NCI-H1092 (cell line): ENCODE results near the gene NOTCH1.
"Not testable (repeated sequence)": the region's sequence is repeated elsewhere in the genome, so short reads cannot be mapped to it uniquely, and the experiment has no call there.

Experiments used
- DNase-seq: peaks from one replicate; lab custom pipeline; 2025; lab: John Stamatoyannopoulos, UW

Gene NOTCH1

DNA sequence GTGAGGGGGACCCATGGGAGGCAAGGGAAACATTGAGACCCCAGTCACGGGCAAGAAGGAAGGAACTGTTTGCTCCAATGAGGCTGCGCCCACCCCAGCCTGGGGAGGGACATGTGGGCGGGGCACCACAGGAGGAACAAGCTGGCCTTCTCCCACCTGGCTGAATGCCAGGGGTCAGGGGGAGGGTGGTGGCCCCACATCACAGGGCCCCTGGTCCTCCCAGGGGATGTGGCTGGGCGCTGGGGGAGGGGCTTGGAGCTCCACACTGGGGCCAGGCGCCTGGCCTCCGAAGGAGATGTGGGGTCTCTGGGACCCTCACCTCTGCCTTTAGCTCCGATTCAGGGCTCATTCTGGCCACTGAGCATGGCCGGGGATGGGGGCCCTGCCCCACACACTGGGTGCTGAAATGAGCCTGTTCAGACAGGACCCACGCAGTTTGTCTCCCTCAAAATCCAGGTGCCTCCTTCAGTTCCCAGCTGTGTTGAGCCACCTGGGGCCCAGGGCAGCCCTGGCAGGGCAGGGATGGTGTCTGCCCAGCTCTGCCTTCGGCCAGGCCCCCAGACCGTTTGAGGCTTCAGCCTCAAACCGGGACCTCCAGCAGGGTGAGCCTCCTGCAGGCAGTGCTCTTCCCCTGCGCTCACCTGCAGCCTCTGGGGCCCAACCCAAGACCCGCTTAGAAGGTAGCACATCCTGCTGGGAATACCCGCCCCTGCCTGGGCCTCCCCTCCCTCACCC, 33.2 kb upstream of the NOTCH1 start:
- no peak for DNase-seq

- no peak for DNase-seq
These were observed 32.7 kb upstream of the NOTCH1 start for GRCh38 chr9:136578626-136578914.

DNA sequence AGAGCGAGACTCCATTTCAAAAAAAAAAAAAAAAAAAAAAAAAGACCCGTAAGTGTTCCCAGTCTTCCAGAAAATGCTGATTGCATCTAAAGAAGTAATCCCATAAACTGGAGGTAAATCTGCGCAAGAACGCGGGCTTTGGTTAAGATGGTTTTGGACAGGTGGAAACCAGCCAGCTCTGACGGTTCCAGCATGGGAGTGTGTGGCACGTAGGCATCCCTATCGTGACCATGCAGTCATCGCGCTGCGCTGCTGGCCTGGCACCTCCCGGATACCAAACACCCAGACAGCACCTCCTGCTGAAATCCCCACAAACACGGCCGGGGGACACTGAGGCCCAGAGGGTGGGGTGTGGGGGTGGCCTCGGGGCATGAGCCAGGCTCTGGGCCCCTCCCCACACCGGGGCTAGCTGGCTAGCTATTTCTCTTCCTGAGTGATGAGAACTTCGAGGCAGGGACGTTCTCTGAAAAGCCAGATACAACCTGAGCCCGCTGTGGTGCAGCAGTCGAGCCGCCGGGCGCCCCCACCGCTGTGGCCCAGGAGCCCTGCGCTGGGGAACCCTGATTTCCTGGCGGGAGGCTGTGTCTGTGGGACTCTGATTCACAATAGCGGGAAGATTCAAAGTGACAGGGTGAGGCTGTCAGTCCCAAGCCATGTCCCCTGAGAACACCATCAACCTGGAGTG, 32.2 kb upstream of the NOTCH1 start:
- no peak for DNase-seq

DNA sequence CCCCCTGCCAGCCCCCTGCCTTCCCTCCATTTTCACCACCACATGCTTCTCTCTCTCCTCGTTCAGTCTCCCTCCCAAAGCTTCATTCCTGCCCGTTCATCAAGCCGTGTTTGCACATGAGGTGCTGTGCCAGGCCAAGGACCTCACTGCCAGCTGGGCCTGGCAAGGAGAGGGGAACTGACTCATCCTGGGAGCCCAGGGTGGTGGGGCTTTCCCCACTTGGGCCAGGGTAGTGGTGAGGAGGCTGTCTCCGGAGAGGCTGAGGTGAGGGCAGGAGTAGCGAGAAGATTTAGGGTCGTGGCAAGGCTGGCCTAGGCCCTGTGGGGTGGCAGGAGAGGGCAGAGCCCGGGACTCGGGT, 30.4 kb upstream of the NOTCH1 start:
- no peak for DNase-seq

DNA sequence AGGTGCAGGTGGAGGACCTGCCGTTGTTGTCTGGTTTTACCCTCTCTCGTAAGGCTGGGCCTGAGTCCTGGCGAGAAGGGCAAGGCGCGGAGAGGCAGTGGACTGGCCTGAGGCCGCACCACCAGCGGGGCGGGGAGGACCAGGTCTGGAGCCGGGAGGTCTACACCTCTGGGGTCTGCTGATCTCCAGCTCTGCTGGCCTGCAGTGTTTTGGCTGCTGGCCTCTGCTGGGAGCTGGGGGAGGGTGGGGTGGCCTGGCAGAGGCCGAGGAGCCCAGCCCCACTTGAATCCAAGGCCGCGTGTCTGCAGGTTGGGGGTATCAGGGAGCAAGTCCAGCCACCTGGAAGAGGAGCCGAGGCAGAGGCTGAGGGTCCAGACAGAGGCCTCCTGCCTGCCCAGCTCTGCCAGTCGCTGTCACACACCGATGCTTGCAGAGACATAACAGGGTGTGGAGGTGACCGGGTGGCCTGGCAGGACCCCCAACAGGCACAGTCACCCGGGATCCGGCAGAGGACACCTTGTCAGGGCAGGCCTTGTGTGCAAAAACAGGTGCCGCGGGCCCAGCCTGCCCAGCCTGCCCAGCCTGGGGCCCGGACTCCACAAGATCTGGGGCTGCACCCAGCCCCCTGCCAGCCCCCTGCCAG, 29.9 kb upstream of the NOTCH1 start:
- DNase-seq: no peak

GRCh38 chr9:136574606-136575005, 28.8 kb upstream of the NOTCH1 start:
- DNase-seq: not testable (repeated sequence)

DNA sequence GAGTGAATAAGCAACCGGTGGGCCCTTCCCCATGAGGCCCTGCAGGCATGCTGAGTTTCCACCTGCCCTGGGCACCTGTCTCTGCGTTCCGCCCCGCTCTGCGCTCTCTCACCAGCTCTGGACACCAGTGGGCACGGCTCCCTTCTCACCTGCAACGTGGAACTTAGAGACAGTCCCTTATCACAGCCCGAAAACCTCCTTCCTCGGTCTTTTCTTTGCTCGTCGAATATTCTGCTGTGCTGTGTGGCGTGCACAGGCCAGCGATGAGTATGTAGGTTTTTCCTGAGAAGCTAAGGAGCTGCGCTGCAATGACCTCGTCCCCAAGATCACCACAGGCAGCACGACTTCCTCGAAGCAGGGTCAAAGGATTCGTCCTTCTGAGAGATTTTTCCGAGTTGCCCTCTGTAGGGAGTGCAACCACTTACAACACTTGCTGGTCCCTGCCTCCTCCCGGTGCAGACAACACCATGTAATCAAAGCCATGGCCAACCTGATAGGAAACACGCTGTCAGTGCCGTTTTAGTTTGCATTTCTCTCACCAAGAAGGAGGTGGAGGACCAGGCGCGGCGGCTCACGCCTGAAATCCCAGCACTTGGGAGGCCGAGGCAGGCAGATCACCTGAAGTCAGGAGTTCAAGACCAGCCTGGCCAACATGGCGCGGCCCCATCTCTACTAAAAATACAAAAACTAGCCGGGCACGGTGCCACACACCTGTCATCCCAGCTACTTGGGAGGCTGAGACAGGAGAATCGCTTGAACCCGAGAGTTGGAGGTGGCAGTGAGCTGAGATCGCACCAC, 27.2 kb upstream of the NOTCH1 start:
- no peak for DNase-seq

DNA sequence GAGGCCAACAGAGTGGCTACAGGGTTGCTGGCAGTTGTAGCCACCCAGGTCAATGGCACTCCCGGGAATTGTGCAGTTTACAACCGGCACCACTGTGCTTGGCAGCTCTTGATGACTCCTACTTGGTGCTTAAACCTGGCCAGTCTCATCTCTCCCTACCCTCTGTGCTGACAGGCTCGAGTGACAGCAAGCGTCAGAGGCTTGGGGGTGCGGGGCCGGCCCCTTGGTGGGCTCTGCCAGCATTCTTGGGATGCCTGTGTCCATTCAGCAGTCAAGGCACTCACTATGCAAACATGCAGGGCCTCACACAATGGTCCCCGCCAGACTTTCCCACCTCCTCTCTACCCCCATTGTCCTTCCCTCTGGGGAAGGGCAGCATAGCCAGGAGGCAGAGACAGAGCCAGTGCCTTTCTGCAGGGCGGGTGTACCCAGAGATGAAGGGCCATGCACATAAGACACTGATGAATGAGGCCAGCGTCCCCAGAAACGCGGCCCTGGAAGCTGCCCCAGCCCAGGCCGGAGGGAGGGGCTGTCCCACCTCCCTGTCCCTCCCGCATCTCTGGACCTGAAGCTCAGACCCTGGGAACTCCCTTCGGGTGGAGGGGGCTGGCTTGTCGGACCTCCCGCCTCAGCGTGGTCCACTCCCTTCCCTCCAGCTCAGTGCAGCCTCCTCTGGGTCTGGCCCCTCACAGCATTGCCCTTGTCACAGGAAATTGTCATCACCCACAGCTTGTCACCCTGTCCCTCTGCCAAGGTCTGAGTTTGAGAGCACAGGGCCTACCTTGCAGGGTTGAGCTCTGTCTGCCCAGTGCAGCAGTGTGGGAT, 26.4 kb upstream of the NOTCH1 start:
- DNase-seq: no peak

DNA sequence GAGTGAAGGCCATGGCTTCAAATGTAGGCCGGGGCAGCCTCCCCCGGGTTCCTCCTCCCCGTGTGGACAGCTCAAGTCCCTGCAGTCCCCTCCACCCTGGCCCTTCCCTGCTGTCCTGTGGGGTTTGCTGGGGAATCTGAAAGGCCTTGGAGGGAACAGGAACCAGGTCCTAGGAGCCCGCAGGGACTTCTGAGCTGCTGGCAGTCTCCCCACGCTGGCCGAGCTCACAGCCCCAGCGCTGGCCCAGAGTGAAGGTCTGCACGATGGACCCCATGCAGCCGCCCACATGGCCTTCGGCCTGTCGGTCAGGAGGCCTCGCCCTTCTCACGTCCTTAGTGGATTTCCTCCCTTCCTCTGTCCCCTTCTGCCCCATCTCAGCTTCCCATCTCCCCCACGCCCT, 25.7 kb upstream of the NOTCH1 start:
- DNase-seq: no peak

- DNase-seq: no peak
These were observed 25.1 kb upstream of the NOTCH1 start for GRCh38 chr9:136570916-136571315.

- DNase-seq: no peak
These were observed 24.5 kb upstream of the NOTCH1 start for GRCh38 chr9:136570191-136570845.

GRCh38 chr9:136569526-136570148, 23.8 kb upstream of the NOTCH1 start:
- DNase-seq: no peak

DNA sequence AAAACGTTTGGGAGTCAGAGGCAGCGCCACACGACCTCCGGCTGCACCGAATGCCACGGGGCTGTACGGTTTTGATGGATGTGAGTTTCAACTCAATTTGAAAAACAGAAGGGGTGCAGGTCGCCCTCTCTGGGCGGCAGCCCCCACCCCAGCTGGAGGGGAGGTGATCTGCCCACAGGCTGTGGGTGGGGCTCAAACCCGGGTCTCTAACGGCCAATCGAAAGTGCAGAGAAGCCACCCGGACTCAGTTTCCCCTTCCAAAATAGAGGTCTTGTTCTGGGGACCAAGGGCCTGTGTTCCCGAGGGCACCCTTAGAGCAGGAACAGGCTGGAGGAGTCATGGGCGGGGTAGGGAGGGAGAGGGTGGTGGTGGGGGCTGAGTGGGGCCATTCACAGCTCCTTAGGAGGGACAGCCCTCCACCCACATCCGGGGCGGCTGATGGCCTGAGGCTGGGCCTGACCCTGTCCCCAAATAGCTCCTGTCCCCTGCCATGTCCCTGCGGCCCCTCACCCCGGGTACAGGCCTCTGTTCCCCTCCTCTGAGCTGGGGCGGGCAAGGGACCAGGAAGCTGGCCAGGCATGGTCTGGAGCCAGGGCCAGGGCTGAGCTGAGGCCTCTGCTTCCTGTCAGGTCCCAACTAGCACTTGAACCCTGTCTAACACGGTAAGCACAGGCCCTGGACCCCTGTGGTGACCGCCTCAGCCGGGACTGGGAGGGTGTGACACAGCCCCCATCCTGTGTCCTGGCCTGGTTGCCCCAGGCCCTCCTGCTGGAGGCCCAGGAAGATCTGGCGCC, 22.6 kb upstream of the NOTCH1 start:
- DNase-seq: no peak

DNA sequence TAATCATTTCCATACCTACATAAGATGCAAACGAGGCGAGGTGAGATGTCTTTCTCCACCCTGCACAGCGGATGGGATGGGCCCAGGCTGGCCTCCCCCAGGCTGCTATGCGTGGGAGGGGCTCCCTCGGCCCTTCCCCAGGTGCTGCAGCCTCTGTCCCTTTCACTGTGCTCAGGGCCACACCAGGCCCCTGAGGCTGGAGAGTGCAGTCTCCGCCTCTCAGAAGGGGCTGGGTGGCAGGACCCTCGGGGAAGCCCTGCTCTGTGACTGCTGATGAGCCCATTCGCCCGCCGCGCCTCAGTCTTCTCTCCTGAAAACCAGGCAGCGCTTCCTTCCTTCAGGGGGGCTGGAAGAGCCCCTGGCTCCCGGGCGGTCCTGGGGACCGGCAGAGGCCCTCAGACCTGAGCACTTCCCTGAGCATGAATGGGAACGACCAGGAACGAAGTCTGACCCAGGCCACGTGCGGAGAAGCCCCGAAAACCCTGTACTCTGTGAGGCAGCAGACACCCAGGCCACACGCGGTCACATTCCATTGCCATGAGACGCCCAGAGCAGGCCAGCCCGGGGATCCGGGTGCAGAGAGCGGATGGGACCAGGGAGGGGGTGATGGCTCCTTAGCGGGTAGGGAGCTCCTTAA, 21.9 kb upstream of the NOTCH1 start:
- DNase-seq: no peak

DNA sequence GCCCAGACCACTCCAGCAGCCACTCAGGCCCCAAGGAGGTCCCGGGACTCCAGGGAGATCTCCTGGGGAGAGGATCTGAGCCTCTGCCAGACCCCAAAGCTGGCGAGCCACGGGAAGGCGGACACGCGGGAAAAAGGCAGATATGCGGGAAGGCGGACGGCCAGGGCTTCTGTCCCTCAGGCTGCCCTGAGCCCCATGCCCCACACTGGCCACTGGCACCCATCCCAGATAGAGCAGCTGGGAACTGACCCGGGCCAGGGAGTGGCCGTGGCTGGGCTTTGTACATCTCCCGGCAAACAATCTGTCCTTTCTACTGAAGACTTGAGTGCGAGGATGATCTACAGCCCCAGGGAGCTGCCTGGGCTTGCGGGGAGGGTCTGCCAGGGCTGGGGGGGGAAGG, 21.1 kb upstream of the NOTCH1 start:
- DNase-seq: no peak

DNA sequence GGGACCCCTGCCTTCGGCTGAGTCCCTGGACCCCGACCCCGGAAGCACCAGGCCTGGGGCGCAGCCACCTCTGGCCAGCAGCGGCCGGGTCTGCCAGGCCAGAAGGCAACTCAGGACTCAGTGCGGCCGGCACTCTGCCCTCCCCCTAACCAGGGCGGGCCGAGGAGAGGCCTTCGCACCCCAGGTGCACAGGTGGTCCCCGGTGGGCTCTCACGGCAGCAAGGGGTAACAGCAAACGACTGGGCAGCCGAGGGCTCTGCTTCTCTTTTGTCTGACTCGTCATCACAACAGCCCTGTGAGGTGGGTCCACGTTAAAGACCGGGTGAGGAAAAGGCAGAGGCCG, 20.7 kb upstream of the NOTCH1 start:
- DNase-seq: no peak

- DNase-seq: no peak
These were observed 20.1 kb upstream of the NOTCH1 start for GRCh38 chr9:136565715-136566552.

DNA sequence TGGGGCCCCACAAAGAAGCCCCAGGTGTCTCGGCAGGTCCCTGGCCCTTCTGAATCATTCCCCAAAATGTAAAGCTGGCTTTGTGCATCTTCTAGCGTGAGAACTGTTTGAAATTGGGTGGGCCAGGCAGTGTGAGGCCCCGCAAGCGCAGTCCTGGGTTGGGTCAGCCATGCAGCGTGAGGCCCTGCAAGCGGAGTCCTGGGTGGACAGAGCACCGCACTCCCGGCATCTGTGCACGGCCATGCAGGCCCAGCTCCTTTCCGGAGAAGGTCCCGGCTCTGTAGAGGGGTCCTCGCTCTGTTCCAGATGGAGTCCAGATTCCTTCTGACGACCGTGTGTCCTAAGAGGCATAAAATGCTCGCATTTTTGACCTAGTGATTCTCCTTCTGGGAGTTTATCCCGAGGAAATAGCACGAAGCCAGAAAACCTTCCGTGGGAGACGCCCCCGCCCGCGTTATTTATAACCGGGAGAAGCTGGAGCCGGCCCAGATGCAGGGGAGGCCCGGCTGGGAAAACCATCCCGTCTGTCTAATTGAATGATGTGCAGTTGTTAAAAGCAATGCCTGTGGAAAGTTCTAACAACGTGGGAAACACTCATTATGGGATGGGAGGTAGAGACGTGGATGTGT, 19.4 kb upstream of the NOTCH1 start:
- no peak for DNase-seq
